ENCODE measurements around the gene ZCCHC9.

DNA sequence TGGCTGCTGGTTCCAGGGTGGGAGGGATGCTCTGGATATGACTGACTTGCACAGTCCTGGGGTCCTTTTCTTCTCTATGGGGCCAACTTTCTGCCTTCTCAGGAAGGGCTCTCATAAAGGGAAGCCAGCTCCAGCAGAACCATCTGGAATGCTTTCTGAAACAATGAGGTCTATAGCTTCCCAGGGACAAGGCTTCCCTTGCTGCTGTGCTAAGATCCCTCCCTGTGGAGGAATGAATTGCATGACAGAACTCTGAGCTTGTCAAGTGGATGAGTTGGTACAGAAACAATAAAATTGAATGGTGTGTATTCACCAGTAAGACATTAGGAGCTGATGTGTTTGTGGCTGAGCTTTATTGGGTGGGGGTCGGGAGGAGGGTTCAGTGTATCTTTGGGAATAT is 48.5 kb upstream of the ZCCHC9 start:
- TF ChIP-seq POLR2AphosphoS5 (IDR thresholded peaks at IDR 0.05; ENCODE audit: borderline replicate concordance, low read depth, low read length) (no peak), EZH2 (IDR thresholded peaks at IDR 0.05) (no peak)

Measured in SK-N-MC (cell line).